Left kidney (tissue), 8 donors: ENCODE measurements around the gene ZZZ3. TPM values are rescaled to one million over a fixed set of nuclear protein-coding genes. Genes with fewer than 3 reads are reported as not detected.
A peak's percentile ranks its signal among the peaks of the same experiment; 100 is the strongest.
"Not testable (repeated sequence)": the region's sequence is repeated elsewhere in the genome, so short reads cannot be mapped to it uniquely, and the experiment has no call there.

ENCODE experiments used
- DNase-seq: peaks from one replicate; pipeline ENCODE4 v3.0.0-alpha.2; 2013
- long read RNA-seq, 8 donors: transcript quantifications; one replicate each; lab custom pipeline, GENCODE V29; 2026
- polyA plus RNA-seq: library from polyadenylated mRNA; unstranded; fragments of 120-200 nt; gene quantifications from one replicate; pipeline ENCODE4 v1.2.1, GENCODE V29; 2013; ENCODE audit not compliant: insufficient read length

ZZZ3 gene
- polyA plus RNA-seq, result 73.0 TPM
- long read RNA-seq, donor 1, partial matches to known transcripts, result 0 of 3 reads
- long read RNA-seq, donor 1, other reads (novel, unspliced or antisense), result 0 of 3 reads
- long read RNA-seq, donor 2, partial matches to known transcripts, result 0 of 3 reads
- long read RNA-seq, donor 2, other reads (novel, unspliced or antisense), result 0 of 3 reads
- long read RNA-seq, donor 3, partial matches to known transcripts, result 5 of 9 reads
- long read RNA-seq, donor 3, other reads (novel, unspliced or antisense), result 0 of 9 reads
- long read RNA-seq, donor 4, full-length matches to known transcripts, result 1 of 1 reads
- long read RNA-seq, donor 4, partial matches to known transcripts, result 0 of 1 reads
- long read RNA-seq, donor 4, other reads (novel, unspliced or antisense), result 0 of 1 reads
- long read RNA-seq, donor 5, full-length matches to known transcripts, result 8 of 8 reads
- long read RNA-seq, donor 5, partial matches to known transcripts, result 0 of 8 reads
- long read RNA-seq, donor 5, other reads (novel, unspliced or antisense), result 0 of 8 reads
- long read RNA-seq, donor 6, full-length matches to known transcripts, result 4 of 4 reads
- long read RNA-seq, donor 6, partial matches to known transcripts, result 0 of 4 reads
- long read RNA-seq, donor 6, other reads (novel, unspliced or antisense), result 0 of 4 reads
- long read RNA-seq, donor 7, transcript AC118549.1-209 (5 exons, 587 nt), result major isoform, 5 of 6 reads
- long read RNA-seq, donor 7, partial matches to known transcripts, result 0 of 6 reads
- long read RNA-seq, donor 7, other reads (novel, unspliced or antisense), result 0 of 6 reads
- long read RNA-seq, donor 8, full-length matches to known transcripts, result 2 of 2 reads
- long read RNA-seq, donor 8, partial matches to known transcripts, result 0 of 2 reads
- long read RNA-seq, donor 8, other reads (novel, unspliced or antisense), result 0 of 2 reads

DNA sequence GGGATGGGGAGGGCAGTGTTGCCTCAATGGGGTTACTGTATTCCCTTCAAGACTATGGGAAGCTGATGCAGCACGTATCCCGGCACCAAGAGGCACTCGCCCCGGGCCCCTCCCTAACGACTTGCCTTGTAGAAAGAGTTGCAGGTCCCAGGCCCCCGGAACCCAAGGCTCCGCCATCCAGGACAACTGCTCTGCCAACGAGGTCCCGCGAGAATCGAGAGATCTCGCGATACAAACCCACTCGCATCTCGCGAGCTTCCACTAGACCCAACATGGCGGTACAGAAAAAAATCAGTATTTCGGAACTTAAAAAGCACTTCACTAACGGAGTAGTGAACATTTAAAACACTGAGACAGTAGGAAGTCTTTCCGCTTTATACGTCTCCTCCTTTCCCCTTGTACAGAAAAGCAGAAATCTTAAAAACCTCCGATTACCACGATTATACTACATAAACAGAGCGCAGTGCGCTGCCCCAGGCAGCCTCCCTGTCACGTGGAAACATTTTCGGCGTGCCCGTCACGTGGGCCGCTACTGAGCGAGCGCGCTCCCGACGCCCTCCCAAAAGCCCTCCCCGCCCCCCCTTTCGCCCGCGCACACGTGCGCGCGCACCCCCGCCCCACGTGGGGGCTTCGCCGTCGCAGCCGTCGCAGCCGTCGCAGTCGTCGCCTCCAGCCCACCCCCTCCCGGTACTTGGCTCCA is at the start of gene ZZZ3:
TSS of gene ZZZ3 (minus strand) at position 199 of the 700 bp plus-strand sequence. CDS start 49,304 bp downstream, outside the sequence.
- peak; percentile 97 for DNase-seq

DNA sequence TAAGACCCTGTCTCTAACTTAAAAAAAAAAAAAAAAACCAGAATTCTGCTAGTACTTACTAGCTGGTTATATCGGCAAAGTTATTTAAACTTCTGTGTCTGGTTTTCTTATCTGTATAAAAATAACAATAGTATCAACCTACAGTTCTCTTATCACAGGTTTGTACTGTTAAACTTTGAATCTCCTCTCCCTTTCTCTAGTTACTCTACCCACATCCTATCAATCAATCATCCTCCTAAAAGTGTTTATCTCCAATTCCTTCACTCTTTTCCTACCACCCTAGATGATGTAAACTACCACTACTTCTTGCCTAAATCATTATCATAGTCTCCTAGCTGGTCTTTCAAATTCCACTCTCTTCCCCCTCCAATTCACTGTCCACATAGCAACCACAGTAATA is 49.6 kb upstream of the ZZZ3 start:
- no peak for DNase-seq

DNA sequence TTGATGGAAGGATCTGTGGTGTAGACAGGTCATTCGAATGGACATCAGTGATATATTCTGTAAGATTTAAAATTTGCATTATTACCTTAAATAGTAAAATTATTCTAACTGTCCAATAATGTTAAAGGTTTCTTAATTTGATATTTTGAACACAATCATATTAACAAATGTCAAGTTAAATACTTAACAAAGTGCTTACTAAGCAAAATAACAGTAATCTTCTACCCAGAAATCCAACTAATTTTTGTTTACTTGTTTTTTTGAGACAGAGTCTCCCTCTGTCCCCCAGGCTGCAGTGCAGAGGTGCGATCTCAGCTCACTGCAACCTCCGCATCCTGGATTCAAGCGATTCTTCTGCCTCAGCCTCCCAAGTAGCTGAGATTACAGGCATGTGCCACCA is 43.2 kb upstream of the ZZZ3 start:
- DNase-seq, result no peak

DNA sequence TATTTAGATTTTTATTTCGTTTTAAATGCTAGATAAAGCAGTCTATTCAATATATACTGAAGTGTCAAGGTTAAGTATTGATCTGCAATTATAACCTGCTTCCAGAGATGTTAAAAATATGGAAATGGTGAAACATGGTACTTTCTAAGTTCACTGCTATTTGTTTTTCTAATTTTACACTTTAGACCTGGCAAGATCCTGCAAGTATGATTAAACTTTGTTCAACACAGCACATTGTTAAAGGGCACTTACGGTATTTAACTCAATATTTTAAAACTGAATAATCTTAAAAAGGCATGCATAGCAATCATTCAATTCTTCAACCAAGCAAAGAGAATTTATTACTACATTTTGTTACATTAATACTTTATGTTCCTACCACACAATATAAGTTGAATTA is 35.7 kb upstream of the ZZZ3 start:
- no peak for DNase-seq

DNA sequence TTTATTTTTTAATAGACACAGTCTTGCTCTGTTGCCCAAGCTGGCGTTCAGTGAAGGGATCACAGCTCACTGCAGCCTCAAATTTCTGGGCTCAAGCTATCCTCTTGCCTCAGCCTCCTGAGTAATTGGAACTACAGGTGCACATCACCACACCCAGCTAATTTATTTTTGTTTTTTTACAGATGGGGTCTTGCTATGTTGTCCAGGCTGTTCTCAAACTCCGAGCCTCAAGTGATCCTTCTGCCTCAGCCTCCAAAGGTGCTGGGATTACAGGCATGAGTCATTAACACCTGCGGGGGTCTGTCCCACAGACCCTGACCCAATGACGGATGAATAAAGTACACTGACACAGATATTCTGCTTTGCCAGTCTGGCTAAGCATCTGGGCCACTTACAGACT is 33.6 kb upstream of the ZZZ3 start:
- no peak for DNase-seq

DNA sequence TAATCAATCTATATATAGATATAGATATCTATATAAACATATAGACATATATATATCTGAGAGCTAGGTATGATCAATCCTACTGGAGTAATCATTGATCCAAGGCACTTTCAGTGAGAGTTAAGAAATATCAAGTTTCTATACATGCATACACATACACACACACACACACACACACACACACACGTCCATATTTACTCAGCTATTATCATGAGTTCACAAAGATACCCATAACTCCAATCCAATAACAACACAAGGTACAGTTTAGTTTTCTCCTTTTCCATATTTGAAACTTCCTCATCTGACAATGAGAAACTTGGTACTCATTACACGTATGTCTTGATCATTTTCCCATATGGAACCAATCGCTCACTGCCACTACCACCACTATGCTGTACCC is 27.3 kb upstream of the ZZZ3 start:
- no peak for DNase-seq

DNA sequence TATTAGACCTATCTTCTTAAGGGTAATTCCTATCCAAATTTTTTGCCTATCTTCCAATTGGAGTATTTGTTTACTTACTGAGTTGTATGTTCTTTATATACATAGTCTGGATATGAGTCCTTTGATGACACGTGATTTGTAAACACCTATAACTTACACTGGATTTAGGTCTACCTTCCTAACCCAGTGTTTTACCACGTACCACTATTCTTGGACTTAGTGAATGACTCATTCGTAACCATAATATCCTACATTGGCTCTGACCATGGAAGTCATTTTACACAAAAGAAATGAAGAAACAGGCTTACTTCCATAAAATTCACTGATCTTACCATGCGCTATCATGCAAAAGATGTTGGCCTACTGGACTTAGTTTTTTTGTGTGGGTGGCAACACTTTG is 23.9 kb upstream of the ZZZ3 start:
- no peak for DNase-seq

DNA sequence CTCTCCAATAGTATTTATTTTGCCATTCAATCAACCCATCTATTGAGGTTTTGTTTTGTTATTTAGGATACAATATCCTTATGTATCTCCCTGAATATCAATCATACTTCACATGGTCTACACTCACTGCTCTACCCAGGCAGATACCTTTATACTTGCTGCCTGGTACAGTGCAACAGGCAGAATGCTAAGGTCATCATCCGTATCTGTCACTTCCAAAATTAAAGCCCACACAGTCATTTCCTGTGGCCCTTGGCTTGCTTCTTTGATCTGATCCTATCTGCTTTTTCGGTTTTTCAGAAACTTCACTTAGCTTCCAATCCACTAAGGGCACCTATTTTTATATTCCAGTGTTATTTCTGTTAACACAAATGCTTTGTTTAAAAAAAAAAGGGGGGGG is 22.3 kb upstream of the ZZZ3 start:
- DNase-seq, result no peak

DNA sequence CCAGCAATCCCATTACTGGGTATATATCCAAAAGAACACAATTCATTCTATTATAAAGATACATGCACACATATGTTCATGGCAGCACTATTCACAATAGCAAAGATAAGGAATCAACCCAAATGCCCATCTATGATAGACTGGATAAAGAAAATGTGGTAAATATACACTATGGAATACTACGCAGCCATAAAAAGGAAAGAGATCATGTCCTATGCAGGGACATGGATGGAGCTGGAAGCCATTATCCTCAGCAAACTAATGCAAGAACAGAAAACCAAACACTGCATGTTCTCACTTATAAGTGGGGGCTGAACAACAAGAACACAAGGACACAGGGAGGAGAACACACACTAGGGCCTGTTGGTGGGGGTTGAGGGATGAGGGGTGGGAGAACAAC is 17.2 kb upstream of the ZZZ3 start:
- not testable (repeated sequence) for DNase-seq

DNA sequence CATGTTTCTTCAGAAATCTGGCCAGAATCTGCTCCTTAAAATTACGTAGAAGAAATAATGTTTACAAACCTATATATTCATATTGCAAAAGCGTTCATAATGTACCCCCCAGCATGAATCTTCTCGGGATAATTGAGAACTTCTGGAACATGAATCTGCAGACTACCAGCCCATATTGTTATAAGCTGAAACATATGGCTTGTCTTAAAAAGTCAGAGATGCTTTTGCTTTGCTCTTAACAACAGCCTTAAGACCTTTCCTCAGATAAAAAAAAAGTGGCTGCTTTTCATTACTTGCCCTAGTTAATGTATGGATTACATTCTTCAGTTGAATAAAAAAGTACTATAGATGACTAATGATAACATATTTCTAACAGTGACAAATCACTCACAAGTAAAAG is 15.0 kb upstream of the ZZZ3 start:
- DNase-seq, result no peak

DNA sequence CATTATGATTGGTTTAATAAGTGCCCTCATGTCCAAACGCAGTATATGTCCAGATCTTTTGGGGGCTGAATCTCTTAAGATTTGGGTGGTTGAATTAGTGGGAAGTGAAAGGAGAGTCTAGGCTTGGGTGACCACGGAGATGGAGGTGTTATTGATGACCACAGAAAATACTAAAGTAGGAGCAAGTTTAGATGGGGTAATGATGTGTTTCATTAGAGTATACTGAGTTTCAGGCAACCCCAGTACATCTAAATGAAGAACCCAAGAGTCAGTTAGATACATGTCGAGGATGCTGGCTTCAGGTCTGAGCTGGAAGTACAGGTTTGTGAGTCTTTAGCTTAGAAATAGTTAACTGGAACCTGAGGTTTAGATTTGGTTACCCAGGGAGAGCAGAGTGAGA is 6.5 kb upstream of the ZZZ3 start:
- no peak for DNase-seq

DNA sequence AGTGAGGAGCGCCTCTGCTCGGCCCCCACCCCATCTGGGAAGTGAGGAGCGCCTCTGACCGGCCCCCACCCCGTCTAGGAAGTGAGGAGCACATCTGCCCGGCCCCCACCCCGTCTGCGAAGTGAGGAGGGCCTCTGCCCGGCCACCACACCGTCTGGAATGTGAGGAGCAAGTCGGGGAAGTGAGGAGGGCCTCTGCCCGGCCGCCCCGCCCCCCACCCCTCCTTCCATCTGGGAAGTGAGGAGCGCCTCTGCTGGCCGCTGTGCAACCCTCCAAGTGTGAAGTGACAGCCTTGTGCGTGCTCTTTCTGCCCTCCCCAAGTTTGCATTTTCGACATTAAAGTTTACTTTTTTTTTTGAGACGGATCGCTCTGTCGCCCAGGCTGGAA is 5.1 kb upstream of the ZZZ3 start:
- DNase-seq, result peak; percentile 38

DNA sequence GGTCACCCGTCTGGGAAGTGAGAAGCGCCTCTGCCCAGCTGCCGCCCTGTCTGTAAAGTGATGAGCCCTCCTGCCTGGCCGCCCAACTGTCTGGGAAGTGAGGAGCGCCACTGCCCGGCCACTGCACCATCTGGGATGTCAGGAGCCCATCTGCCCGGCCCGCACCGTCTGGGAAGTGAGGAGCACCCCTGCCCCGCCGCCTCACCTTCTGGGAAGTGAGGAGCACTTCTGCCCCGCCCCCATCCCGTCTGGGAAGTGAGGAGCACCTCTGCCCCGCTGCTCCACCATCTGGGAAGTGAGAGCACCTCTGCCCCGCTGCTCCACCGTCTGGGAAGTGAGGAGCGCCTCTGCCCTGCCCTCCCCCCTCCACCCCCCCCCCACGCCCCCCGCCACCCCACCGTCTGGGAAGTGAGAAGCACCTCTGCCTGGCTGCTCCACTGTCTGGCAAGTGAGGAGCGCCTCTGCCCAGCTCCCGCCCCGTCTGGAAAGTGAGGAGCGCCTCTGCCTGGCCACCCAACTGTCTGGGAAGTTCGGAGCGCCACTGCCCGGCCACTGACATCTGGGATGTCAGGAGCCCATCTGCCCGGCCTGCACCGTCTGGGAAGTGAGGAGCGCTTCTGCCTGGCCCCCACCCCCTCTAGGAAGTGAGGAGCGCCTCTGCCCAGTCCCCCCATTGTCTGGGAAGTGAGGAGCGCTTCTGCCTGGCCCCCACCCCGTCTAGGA is 4.5 kb upstream of the ZZZ3 start:
- DNase-seq, result no peak

DNA sequence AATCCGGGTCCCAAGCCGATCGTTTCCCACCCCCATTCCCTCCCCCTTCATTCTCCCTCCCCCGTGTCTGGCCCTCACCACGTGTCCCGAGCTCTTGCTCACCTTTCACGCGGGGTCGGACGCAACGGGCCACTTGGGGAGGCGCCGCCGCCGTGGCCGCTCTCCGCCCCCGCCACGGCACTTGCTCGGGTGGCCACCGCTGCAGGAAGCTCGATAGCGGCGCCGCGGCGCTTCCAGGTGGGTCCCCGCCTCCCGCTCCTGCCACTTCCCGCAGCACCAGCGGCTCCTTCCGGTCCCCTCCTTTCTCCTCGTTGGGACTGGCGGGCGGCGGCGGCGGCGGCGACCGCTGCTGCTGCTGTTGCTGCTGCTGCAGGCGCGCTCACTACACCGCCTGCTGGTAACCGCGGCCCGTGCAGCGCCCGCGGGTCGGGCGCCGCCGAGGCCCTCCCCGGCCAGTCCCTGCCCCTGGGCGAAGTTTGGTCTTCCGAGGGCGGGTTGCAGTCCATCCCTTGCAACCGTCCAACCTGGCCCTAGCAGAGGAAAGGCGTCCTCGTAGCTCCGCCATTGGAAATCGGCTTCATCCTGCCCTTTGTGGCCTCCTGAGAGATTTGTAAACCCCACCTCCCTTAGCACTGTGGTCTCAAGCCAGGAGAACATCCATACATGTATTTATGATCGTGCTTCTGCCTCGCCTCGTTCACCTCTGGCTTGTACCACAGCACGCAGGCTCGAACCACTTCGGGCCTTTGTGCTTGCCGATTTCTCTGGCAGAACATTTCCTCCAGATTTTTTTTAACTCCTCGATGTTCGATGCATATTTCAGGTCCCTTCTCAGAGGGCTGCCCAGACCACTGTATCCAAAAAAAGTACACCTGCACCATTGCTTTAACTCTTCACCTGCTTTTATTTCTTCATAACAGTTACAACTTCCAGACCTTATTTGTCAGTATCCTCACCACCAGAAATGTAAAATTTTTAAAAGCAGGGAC is 996 bp upstream of the ZZZ3 start:
- peak; percentile 88 for DNase-seq

DNA sequence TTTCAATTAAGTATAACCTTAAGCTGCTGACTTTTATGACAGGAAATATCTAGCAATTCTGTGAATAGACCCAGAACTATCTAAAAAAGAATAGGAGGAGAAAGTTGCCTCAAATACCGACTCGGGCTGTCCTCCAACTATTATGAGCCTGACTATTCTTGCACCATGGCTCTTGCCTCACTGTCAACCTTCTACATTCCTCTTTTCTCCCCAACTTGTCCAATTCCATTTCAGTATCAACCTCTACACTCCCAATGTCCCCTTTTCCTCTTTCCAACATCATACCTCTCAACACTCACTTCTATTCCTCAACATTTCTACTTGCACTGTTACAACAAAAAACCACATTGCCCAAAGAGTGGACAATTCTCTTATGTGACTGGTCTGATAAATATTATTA is 2.3 kb downstream of the ZZZ3 start:
- DNase-seq, result no peak

DNA sequence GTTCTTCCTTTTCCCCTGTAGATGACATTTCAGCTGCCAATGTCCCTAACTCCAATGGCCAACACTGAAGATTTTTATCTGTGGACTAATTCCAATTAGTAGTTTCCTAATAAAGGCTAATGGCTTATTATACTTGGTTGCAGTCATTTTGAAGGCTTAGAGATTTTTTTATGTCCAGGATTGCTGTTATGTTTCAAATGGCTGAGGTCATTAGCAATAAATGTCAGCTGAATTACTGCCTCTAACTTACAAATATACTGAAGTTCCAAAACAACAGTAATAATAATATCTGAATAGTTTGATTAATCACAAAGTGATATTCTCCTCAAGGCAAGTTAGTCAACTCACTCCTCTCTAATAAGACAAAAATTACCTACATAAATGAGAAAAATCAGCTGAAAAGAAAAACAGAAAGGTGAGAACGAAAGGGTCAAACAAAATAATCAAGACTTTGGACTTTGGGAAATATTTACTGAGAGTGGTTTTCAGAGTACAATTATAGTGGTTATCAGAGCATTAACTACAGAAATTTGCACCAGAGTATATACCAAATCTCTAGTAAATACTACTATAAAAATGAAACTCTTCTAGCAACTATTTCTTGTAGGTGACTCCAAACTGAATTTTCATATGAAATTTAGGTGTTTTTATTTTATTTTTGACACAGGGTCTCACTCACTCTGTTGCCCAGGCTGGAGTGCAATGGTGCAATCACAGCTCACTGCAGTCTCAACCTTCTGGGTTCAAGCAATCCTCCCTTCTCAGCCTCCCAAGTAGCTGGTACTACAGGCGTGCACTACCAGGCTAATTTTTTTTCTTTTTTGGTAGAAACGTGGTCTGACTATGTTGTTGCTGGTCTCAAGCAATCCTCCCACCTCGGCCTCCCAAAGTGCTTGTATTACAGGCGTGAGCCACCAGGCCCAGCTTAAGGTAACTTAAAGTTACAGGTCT is 3.5 kb downstream of the ZZZ3 start:
- no peak for DNase-seq

DNA sequence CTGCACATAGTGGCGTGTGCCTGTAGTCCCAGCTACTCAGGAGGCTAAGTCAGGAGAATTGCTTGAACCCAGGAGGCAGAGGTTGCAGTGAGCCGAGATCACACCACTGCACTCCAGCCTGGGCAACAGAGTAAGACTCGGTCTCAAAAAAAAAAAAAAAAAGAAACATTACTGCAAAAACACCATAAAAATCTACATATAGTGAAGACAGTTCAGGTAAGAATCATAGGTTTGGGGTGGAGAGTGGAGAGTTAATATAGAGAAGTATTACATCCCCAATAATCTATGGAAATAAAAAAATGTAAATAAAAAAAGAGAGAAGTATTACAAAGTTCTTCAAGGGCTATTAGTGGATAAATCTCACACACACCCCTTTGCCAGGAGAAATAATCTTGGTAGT is 7.7 kb downstream of the ZZZ3 start:
- DNase-seq, result not testable (repeated sequence)

DNA sequence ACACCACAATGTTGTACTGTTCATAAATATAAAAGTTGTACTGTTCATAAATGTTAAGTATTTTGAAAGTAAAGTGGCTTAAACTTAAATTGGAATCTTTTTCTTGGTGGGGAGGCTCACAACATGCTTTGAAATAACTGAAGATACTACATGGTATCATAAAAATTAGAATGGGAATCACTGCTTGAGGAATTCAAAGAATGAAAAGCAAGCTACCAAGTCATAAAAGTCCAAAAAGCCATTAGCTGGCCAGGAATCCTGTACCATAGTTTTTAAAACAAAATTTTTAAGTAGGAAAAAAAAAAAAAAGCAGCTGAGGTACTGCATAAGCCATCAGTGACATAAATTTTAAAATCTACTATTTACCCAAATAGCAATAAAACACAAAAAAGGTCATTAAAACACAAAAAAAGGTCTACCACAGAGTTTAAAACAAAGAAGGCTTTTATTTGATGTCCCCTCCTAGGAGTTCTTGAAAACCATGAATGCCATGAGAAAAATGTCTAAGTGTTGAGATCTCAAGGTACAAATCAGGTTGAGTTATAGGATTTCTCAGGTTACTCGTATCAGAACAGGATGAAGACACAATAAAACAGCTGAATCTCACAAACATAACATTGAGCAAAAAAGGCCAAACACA is 8.6 kb downstream of the ZZZ3 start:
- no peak for DNase-seq

DNA sequence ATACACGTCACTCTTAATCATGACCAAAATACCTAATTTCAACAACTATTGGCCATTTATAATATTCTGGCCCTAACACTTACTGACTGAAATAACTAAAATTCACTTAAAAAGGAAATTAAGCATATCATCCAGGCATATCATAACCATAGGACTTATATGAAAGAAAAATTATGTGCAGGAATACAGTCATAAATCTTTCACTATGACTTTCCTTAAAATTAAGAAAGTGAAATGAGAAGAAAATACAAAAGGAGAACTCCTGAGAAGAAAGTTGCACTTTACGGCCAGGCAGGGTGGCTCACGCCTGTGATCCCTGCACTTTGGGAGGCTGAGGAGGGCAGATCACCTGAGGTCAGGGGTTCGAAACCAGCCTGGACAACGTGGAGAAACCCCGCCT is 9.4 kb downstream of the ZZZ3 start:
- DNase-seq, result no peak
